ENCODE results near the gene WASF1.

WASF1 gene

DNA sequence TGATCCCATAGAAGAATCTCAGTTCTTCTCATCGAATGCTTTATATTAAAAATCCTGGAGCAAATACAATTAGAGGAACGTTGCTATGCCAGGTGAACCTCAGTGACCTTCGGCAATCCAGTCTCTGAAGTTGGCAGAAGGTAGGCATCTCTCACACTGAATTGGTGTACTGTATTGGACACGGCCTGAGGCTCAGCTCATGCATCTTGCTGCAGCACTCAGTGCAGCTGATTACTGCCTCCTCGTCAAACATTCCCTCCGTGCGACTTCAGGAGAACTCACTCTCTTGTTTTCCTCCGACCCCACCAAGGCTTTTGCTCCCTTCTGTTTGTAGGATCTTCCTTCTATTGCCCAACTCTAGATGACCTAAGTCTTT is 110.9 kb downstream of the WASF1 start:
- Histone ChIP-seq H3K36me3 (ENCODE audit: control insufficient read depth, insufficient read depth, low read length) (no peaks in the 10 kb centered on the region), H3K4me3 (ENCODE audit: low read depth, low read length) (no peak overlapping the region), H3K27ac (no peak overlapping the region), H2AFZ (no peak overlapping the region), H3K79me2 (no peaks in the 10 kb centered on the region), H3K4me1 (no peaks in the 10 kb centered on the region), H3K27me3 (ENCODE audit: control insufficient read depth, insufficient read depth, low read length) (no peaks in the 10 kb centered on the region), H3K9ac (no peak overlapping the region), H3K4me2 (ENCODE audit: low read length) (no peak overlapping the region), H3K9me3 (ENCODE audit: control insufficient read depth, low read length) (no peaks in the 10 kb centered on the region)
- TF ChIP-seq, protein P1, sequence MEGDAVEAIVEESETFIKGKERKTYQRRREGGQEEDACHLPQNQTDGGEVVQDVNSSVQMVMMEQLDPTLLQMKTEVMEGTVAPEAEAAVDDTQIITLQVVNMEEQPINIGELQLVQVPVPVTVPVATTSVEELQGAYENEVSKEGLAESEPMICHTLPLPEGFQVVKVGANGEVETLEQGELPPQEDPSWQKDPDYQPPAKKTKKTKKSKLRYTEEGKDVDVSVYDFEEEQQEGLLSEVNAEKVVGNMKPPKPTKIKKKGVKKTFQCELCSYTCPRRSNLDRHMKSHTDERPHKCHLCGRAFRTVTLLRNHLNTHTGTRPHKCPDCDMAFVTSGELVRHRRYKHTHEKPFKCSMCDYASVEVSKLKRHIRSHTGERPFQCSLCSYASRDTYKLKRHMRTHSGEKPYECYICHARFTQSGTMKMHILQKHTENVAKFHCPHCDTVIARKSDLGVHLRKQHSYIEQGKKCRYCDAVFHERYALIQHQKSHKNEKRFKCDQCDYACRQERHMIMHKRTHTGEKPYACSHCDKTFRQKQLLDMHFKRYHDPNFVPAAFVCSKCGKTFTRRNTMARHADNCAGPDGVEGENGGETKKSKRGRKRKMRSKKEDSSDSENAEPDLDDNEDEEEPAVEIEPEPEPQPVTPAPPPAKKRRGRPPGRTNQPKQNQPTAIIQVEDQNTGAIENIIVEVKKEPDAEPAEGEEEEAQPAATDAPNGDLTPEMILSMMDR (IDR thresholded peaks at IDR 0.05) = no peak

DNA sequence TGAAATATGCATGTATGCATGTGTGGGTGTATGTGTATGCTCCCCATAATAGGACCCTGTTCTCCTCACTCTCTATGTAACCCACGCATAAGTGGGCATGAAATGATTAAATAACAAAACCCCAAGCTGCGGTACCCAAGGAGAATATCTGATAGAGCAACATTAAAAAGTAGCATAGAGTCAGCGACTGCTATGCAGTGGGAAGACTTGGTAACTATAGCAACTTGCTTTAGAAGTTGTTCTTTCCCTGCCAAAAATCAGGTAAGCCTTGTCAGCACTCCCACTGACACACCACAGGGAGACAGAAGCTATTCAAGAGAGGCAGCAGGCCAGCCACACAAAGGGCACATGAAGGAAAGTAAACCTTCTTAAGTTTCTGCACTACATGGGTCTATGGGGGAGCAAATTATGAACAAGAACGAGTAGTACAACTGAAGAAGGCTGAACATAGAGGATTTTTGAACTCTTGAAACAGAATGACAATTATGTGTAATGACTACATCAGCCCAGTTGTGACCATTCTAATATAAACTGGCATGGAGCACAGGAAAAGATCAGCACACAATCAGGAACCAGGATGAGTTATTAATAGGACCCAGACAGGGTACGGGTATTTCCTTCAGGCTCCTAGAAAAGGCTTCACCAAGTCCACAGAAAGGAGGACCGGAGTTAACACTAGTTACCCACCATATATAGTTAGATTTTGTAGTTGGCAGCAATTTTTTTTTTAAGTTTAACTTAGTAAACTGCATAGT is 111.5 kb downstream of the WASF1 start:
- no peak overlapping the region for H3K27ac ChIP-seq
- no peak overlapping the region for H3K4me3 ChIP-seq (ENCODE audit: low read depth, low read length)
- no peaks in the 10 kb centered on the region for H3K27me3 ChIP-seq (ENCODE audit: control insufficient read depth, insufficient read depth, low read length)
- H3K4me1 ChIP-seq = no peaks in the 10 kb centered on the region
- no peaks in the 10 kb centered on the region for H3K79me2 ChIP-seq
- TF ChIP-seq, protein P1 (IDR thresholded peaks at IDR 0.05) = no peak
- H3K9me3 ChIP-seq (ENCODE audit: control insufficient read depth, low read length) = no peaks in the 10 kb centered on the region
- no peaks in the 10 kb centered on the region for H3K36me3 ChIP-seq (ENCODE audit: control insufficient read depth, insufficient read depth, low read length)
- no peak overlapping the region for H3K9ac ChIP-seq
- H3K4me2 ChIP-seq (ENCODE audit: low read length) = no peak overlapping the region
- no peak overlapping the region for H2AFZ ChIP-seq

DNA sequence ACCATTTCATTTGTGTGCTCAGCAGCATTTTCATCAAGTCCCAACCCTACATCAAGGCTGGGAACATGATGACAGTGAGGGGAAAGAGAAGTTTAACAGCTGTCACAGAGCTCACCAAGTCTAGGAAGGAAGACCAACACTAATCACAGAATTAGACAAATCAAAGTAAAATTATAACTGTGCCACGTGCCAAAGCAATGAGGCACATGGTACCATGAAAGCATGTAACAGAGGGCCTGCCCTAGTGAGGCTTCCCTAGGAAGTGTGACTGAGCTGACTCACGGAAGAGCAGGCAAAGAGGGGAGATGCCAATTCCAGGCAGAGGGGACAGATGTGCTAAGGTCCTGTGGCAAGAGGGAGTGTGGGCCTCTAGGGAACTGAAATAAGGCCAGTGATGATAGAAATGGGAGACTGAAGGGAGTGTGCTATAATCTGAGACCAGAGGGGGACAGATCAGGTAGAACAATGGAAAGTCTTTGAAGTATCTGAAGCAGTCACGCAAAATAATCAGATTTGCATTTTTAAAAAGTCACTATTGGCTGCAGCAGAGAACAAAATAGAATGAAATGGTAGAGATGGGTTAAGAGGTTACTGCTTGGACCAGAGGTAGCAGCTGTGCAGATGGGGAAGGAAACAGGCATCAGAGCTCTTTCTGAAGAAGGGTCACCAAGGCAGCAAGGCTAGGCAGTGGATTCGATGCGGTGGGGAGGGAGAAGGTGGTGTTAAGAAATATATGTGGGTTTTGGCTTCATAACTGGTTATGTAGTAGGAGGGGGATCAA is 114.5 kb downstream of the WASF1 start:
- H3K9me3 ChIP-seq (ENCODE audit: control insufficient read depth, low read length) = no peaks in the 10 kb centered on the region
- H3K27ac ChIP-seq = no peak overlapping the region
- H3K4me3 ChIP-seq (ENCODE audit: low read depth, low read length) = no peak overlapping the region
- no peak overlapping the region for H2AFZ ChIP-seq
- H3K27me3 ChIP-seq (ENCODE audit: control insufficient read depth, insufficient read depth, low read length) = no peaks in the 10 kb centered on the region
- no peak overlapping the region for H3K4me2 ChIP-seq (ENCODE audit: low read length)
- TF ChIP-seq, protein P1 (IDR thresholded peaks at IDR 0.05) = no peak
- H3K79me2 ChIP-seq = no peaks in the 10 kb centered on the region
- no peaks in the 10 kb centered on the region for H3K4me1 ChIP-seq
- no peak overlapping the region for H3K9ac ChIP-seq
- no peaks in the 10 kb centered on the region for H3K36me3 ChIP-seq (ENCODE audit: control insufficient read depth, insufficient read depth, low read length)

DNA sequence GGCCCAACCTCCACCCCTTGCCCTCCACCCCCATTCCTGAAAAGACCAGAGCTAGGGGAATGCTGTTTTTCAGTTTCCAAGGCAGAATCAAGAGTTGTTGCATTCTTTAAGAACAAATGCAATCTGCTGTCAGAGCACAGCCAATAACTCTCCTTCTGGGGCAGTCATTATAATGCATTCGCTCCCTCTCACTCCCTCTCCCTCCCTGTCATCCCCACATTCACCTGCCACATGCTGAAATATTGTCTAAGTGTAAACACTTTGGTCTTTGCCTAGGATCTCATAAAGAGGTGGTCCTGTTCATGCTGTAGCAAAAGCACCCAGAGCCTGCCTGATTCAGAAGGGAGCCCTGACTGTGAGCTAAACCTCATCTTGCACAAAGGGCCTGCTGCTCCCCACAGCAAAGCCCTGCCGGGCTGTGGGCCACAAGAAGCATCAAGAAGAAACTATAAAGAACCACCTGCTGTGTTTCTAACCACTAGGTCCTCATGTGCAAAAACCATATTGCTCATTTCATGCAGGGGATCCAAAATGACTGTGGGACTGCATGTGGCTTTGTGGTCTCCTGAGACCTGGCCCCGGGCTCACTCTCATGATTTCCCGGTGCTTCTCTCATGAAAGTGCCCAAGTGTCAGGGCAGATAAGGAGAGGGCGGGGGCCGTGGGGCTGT is 115.7 kb downstream of the WASF1 start:
- no peak overlapping the region for H2AFZ ChIP-seq
- no peaks in the 10 kb centered on the region for H3K9me3 ChIP-seq (ENCODE audit: control insufficient read depth, low read length)

More for the DNA sequence above, 115.7 kb downstream of the WASF1 start:
- no peaks in the 10 kb centered on the region for H3K4me1 ChIP-seq
- H3K9ac ChIP-seq = no peak overlapping the region
- no peaks in the 10 kb centered on the region for H3K27me3 ChIP-seq (ENCODE audit: control insufficient read depth, insufficient read depth, low read length)
- H3K4me3 ChIP-seq (ENCODE audit: low read depth, low read length) = no peak overlapping the region
- H3K36me3 ChIP-seq (ENCODE audit: control insufficient read depth, insufficient read depth, low read length) = no peaks in the 10 kb centered on the region
- no peak overlapping the region for H3K4me2 ChIP-seq (ENCODE audit: low read length)
- no peak overlapping the region for H3K27ac ChIP-seq
- TF ChIP-seq, protein P1 (IDR thresholded peaks at IDR 0.05) = no peak
- no peaks in the 10 kb centered on the region for H3K79me2 ChIP-seq

All from parathyroid adenoma (tissue), 2 donors.